HAP-1 (cell line): ENCODE measurements around the gene NTRK3.

Source experiments
- DNase-seq, 2 experiments: peaks; one replicate each; pipeline ENCODE4 v3.0.0-alpha.2; 2016 to 2020; ENCODE audit warnings: low spot score in 2 of 2
- H3K27me3 ChIP-seq: fragments of 250-450 bp; sonication (Bioruptor Pico); 2 replicates; pipeline ENCODE4 v1.5.1; 2020; ENCODE audit warnings: low read depth, mild to moderate bottlenecking, moderate library complexity
- H3K36me3 ChIP-seq: fragments of 250-450 bp; sonication (Bioruptor Pico); replicated peaks from 2 replicates; pipeline ENCODE4 v1.5.1; 2020; ENCODE audit warnings: mild to moderate bottlenecking
- H3K4me1 ChIP-seq: fragments of 250-450 bp; sonication (Bioruptor Pico); 2 replicates; pipeline ENCODE4 v1.5.1; 2020; ENCODE audit warnings: mild to moderate bottlenecking
- H3K4me3 ChIP-seq: fragments of 250-450 bp; sonication (Bioruptor Pico); 2 replicates; pipeline ENCODE4 v1.5.1; 2020; ENCODE audit warnings: mild to moderate bottlenecking, moderate library complexity
- H3K9me3 ChIP-seq: fragments of 250-450 bp; sonication (Bioruptor Pico); 2 replicates; pipeline ENCODE4 v1.5.1; 2020; ENCODE audit warnings: mild to moderate bottlenecking, moderate library complexity
- in situ Hi-C: fragments of 300-500 bp; cut with MboI; formaldehyde crosslinking; loops from 3 replicates; pipeline ENCODE4 v1.14.3; 2020; ENCODE audit warnings: low sequenced_read_pairs, inconsistent platforms, mixed read lengths

NTRK3 gene

GRCh38 chr15:88018869-88019641 is 237.5 kb downstream of the NTRK3 start:
- in situ Hi-C loops: no loop called here
- Histone ChIP-seq H3K36me3 (no peaks in the 10 kb centered on the region), H3K4me1 (no peaks in the 10 kb centered on the region), H3K9me3 (peaks cover 13% of the 10 kb centered on the region), H3K4me3 (no peak overlapping the region), H3K27me3 (no peaks in the 10 kb centered on the region)
- no peak for DNase-seq

GRCh38 chr15:88017753-88018152 is 238.8 kb downstream of the NTRK3 start:
- H3K4me1 ChIP-seq: no peaks in the 10 kb centered on the region
- in situ Hi-C loops: no loop called here
- H3K27me3 ChIP-seq: no peaks in the 10 kb centered on the region
- DNase-seq: no peak
- no peak overlapping the region for H3K4me3 ChIP-seq
- H3K36me3 ChIP-seq: no peaks in the 10 kb centered on the region
- peaks cover 8% of the 10 kb centered on the region for H3K9me3 ChIP-seq

DNA sequence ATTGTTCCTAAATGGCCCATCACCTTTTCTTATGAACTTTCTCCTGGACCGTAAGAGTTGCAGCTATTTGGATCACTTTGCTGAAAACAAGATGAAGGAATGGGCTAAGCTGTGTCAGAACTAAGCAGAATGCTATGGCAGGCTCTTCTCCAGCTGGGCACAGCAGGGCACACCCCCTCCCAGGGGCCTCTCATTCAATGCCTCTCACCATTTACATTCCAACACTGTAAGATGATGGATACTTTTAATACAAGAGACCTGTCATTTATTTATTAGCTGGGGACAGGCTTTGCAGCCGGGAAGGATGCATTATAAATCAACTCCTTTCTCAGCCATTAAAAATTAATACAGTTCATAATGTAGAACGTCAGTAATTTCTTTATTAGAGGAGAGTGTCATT is 240.1 kb downstream of the NTRK3 start:
- H3K36me3 ChIP-seq: no peaks in the 10 kb centered on the region
- in situ Hi-C loops: no loop called here
- DNase-seq: no peak

GRCh38 chr15:88015228-88015860 is 241.2 kb downstream of the NTRK3 start:
- Histone ChIP-seq H3K4me3 (no peak overlapping the region), H3K36me3 (no peaks in the 10 kb centered on the region), H3K9me3 (peaks cover 8% of the 10 kb centered on the region), H3K4me1 (no peaks in the 10 kb centered on the region), H3K27me3 (no peaks in the 10 kb centered on the region)
- in situ Hi-C loops: no loop called here
- DNase-seq: no peak

More for the DNA sequence above, 240.1 kb downstream of the NTRK3 start:
- H3K4me3 ChIP-seq: no peak overlapping the region
- no peaks in the 10 kb centered on the region for H3K4me1 ChIP-seq
- peaks cover 8% of the 10 kb centered on the region for H3K9me3 ChIP-seq
- H3K27me3 ChIP-seq: no peaks in the 10 kb centered on the region

GRCh38 chr15:88014454-88015160 is 241.9 kb downstream of the NTRK3 start:
- H3K27me3 ChIP-seq: no peaks in the 10 kb centered on the region
- no peak for DNase-seq
- peaks cover 6% of the 10 kb centered on the region for H3K9me3 ChIP-seq
- H3K4me3 ChIP-seq: no peak overlapping the region
- in situ Hi-C loops: no loop called here
- no peaks in the 10 kb centered on the region for H3K36me3 ChIP-seq
- H3K4me1 ChIP-seq: no peaks in the 10 kb centered on the region

GRCh38 chr15:88013111-88013510 is 243.4 kb downstream of the NTRK3 start:
- Histone ChIP-seq H3K4me3 (no peak overlapping the region), H3K27me3 (no peaks in the 10 kb centered on the region), H3K9me3 (peaks cover 6% of the 10 kb centered on the region), H3K4me1 (no peaks in the 10 kb centered on the region), H3K36me3 (no peaks in the 10 kb centered on the region)
- in situ Hi-C loops: no loop called here
- no peak for DNase-seq

DNA sequence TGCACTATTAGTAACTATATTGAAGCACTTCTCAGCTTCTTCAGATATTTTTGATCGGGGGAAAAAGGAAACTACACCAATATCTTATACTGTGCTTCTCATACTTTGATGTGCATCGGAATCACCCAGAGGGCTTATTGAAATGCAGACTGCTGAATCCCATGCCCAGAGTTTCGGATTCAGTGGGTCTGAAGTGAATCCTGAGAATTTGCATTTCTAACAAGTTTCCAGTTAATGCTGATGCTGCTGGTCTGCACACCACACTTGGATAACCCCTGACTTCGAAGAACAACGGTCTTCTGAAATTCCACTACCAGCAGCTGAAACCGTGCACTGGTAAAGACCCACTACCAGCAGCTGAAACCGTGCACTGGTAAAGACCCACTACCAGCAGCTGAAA is 243.9 kb downstream of the NTRK3 start:
- H3K9me3 ChIP-seq: peaks cover 6% of the 10 kb centered on the region
- no peak overlapping the region for H3K4me3 ChIP-seq
- no peak for DNase-seq
- in situ Hi-C loops: no loop called here
- no peaks in the 10 kb centered on the region for H3K36me3 ChIP-seq
- no peaks in the 10 kb centered on the region for H3K4me1 ChIP-seq
- H3K27me3 ChIP-seq: no peaks in the 10 kb centered on the region

DNA sequence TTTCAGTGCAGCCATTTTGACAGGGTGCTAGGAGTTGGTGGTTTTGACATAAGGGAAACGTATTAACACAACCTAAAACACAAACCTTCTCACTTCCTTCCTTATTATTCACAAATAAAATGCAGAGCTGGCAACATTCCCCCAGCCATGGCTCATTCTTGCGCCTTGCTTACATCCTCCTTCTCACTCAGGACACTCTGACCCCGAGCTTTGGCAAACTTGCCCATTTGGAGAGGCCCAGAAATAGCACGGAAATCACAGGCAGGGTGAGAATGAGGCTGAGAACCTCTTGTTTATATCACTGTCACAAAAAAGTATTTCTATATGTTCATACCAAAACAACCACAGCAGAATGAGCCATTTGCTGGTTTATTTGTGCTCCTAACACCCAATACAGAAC is 244.3 kb downstream of the NTRK3 start:
- Histone ChIP-seq H3K9me3 (peaks cover 6% of the 10 kb centered on the region), H3K4me1 (no peaks in the 10 kb centered on the region), H3K36me3 (no peaks in the 10 kb centered on the region), H3K4me3 (no peak overlapping the region), H3K27me3 (no peaks in the 10 kb centered on the region)
- DNase-seq: no peak
- in situ Hi-C loops: no loop called here

- Histone ChIP-seq H3K36me3 (no peaks in the 10 kb centered on the region), H3K4me3 (no peak overlapping the region), H3K27me3 (no peaks in the 10 kb centered on the region), H3K9me3 (peaks cover 6% of the 10 kb centered on the region), H3K4me1 (no peaks in the 10 kb centered on the region)
- in situ Hi-C loops: no loop called here
- no peak for DNase-seq
Observed at GRCh38 chr15:88011533-88011932, 245.0 kb downstream of the NTRK3 start.

DNA sequence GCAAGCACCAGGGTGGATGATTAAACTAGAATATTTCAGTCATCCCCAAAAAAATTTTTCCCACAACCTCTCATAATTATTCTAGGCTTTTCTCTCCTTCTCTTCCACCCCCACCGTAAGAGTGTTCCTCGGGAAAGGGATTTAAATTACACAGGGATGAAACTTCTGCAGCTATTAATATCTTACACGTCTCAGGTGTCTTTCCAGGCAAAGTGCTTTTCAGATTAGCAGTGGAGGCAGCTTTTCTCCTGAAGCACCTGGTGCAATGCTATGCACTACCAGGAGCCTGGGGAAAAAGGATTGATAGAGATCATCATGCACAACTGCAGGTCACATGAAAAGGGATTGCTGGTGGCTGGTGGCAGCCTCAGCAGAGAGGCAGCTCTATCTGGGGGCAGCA is 250.4 kb downstream of the NTRK3 start:
- peaks cover 6% of the 10 kb centered on the region; the same call in 1 of the 2 replicates for H3K9me3 ChIP-seq
- H3K4me3 ChIP-seq: no peak overlapping the region
- no peaks in the 10 kb centered on the region for H3K27me3 ChIP-seq
- in situ Hi-C loops: no loop called here
- no peaks in the 10 kb centered on the region for H3K36me3 ChIP-seq
- no peak for DNase-seq
- no peaks in the 10 kb centered on the region for H3K4me1 ChIP-seq

GRCh38 chr15:88004399-88004798 is 252.1 kb downstream of the NTRK3 start:
- in situ Hi-C loops: no loop called here
- H3K27me3 ChIP-seq: no peaks in the 10 kb centered on the region
- peaks cover 6% of the 10 kb centered on the region; the same call in 1 of the 2 replicates for H3K9me3 ChIP-seq
- no peak for DNase-seq
- no peaks in the 10 kb centered on the region for H3K36me3 ChIP-seq
- H3K4me1 ChIP-seq: no peaks in the 10 kb centered on the region
- H3K4me3 ChIP-seq: no peak overlapping the region

- in situ Hi-C loops: no loop called here
- H3K4me3 ChIP-seq: no peak overlapping the region
- no peaks in the 10 kb centered on the region for H3K4me1 ChIP-seq
- no peak for DNase-seq
- H3K36me3 ChIP-seq: no peaks in the 10 kb centered on the region
- no peaks in the 10 kb centered on the region for H3K27me3 ChIP-seq
- H3K9me3 ChIP-seq: peaks cover 6% of the 10 kb centered on the region; the same call in 1 of the 2 replicates
Observed at GRCh38 chr15:88003541-88004327, 252.8 kb downstream of the NTRK3 start.

DNA sequence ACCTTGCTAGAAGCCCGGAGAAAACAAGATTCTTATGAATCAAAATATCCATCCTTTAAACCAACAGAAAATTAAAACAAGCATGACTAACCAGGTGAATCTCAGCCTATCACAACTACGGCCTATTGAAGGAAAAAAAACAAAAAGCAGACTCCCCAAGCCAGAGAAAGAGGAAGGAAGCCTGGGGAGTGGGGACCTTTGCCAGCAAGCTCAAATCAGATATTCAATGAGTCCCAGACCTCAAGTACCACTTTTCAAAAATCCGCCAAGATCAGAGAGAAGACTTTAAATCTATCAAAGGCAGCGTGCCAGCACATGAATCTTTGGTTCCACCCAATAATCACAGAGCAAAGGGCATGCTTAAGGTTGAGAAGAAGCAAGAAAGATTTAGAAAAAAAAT is 253.8 kb downstream of the NTRK3 start:
- Histone ChIP-seq H3K4me3 (no peak overlapping the region), H3K9me3 (peaks cover 6% of the 10 kb centered on the region; the same call in 1 of the 2 replicates), H3K27me3 (no peaks in the 10 kb centered on the region), H3K36me3 (no peaks in the 10 kb centered on the region), H3K4me1 (no peaks in the 10 kb centered on the region)
- no peak for DNase-seq
- in situ Hi-C loops: no loop called here
